Common myeloid progenitor, CD34-positive (primary cell): ENCODE data around the gene JAG2.

Experiments used
- CTCF ChIA-PET: fragments of 350-600 bp; sonication (Branson Sonifier 250); formaldehyde crosslinking; loops from one replicate; lab custom pipeline; 2021; ENCODE audit warnings: antibody characterized with exemption; lab: Charles Lee
- POLR2A ChIA-PET: fragments of 350-600 bp; sonication (Branson Sonifier 250); formaldehyde crosslinking; loops from one replicate; lab custom pipeline; 2021; ENCODE audit warnings: antibody characterized with exemption; lab: Charles Lee
- DNase-seq, 3 donors: peaks; one replicate each; pipeline versions ENCODE4 v3.0.0 to v3.0.0-alpha.2; 2013
- H3K27ac ChIP-seq, 2 experiments: 1 replicate in 1 of 2; 2 replicates in 1 of 2; pipeline ENCODE4 v1.7.0; 2013; ENCODE audit warnings: inconsistent platforms in 2 of 2, low read length in 2 of 2, mild to moderate bottlenecking in 2 of 2, low read depth in 1 of 2, moderate library complexity in 1 of 2; ENCODE audit not compliant: severe bottlenecking in 2 of 2, insufficient read depth in 1 of 2, poor library complexity in 1 of 2
- H3K27me3 ChIP-seq, 5 experiments: replicated peaks in 2 of 5; 1 replicate in 3 of 5; 2 replicates in 2 of 5; pipeline versions ENCODE4 v1.6.1 to v1.7.0; 2013; ENCODE audit warnings: low read length in 4 of 5, mild to moderate bottlenecking in 2 of 5, moderate library complexity in 2 of 5, inconsistent platforms in 1 of 5; ENCODE audit not compliant: insufficient read depth in 5 of 5, control insufficient read depth in 4 of 5
- H3K36me3 ChIP-seq, 4 experiments: 1 replicate in 2 of 4; 2 replicates in 2 of 4; pipeline versions ENCODE4 v1.6.1 to v1.7.0; 2013; ENCODE audit warnings: low read length in 3 of 4, control low read depth in 1 of 4, mild to moderate bottlenecking in 1 of 4; ENCODE audit not compliant: control insufficient read depth in 4 of 4, insufficient read depth in 4 of 4
- H3K4me1 ChIP-seq, 4 experiments: 1 replicate in 3 of 4; 2 replicates in 1 of 4; pipeline versions ENCODE4 v1.6.1 to v1.7.1; 2013; ENCODE audit warnings: low read length in 3 of 4, mild to moderate bottlenecking in 3 of 4, control low read depth in 1 of 4, inconsistent platforms in 1 of 4, moderate library complexity in 1 of 4; ENCODE audit not compliant: control insufficient read depth in 4 of 4, insufficient read depth in 4 of 4; ENCODE audit errors: control extremely low read depth in 1 of 4
- H3K4me3 ChIP-seq, 7 experiments: 1 replicate in 4 of 7; 2 replicates in 3 of 7; pipeline versions ENCODE4 v1.5.1 to v1.7.0; 2013; ENCODE audit warnings: mild to moderate bottlenecking in 7 of 7, low read length in 6 of 7, moderate library complexity in 6 of 7, inconsistent platforms in 2 of 7, low read depth in 2 of 7, control low read depth in 1 of 7; ENCODE audit not compliant: insufficient read depth in 4 of 7, control insufficient read depth in 1 of 7; ENCODE audit errors: extremely low read depth in 1 of 7
- H3K9me3 ChIP-seq, 5 experiments: 1 replicate in 4 of 5; 2 replicates in 1 of 5; pipeline versions ENCODE4 v1.6.1 to v1.7.1; 2013; ENCODE audit warnings: low read length in 4 of 5, mild to moderate bottlenecking in 2 of 5, inconsistent platforms in 1 of 5, low read depth in 1 of 5, moderate library complexity in 1 of 5; ENCODE audit not compliant: control insufficient read depth in 4 of 5, insufficient read depth in 2 of 5; ENCODE audit errors: control extremely low read depth in 1 of 5
- WGBS: methylation state at CpG from one replicate; pipeline ENCODE4 v1.1.5; 2013; ENCODE audit not compliant: insufficient coverage; 5-methylcytosine and 5-hydroxymethylcytosine counted together

JAG2 gene

DNA sequence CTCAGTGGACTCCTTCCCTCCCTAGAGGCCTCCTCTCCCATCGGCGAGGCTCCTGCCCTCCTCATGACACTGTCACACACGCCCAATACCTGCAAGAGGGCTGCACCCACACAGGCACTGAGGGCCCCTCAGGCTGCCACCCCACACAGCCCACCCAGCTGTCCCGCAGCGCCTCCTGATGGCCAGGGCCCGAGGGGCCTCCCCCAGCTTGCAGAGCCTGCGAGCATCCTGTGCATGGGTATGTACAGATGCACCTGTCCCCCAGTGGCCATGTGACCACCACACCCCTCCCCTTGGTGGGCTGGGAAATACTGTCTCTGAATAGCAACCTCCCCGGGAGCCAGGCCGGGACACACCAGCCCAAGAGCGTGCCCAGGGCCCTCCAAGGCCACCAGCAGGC lies 31.5 kb upstream of the JAG2 start:
- Histone ChIP-seq H3K27ac (no peak overlapping the region), H3K9me3 (no peaks in the 10 kb centered on the region), H3K4me1 (peaks cover 0 to 71% (median 59%) of the 10 kb centered on the region in 4 experiments), H3K4me3 (no peak overlapping the region), H3K27me3 (peaks cover 0 to 59% (median 19%) of the 10 kb centered on the region in 5 experiments), H3K36me3 (no peaks in the 10 kb centered on the region)
- DNase-seq: no peak
- CTCF ChIA-PET: interaction anchor here (1.5 to 15.1 kb wide), 4 partner anchors 10 to 91 kb away, joined by 4 to 248 read pairs (median 12); partner anchors contain the start of genes JAG2 and NUDT14
- WGBS: 95% methylated on average over 6 of the region's 10 CpGs
- POLR2A ChIA-PET: no interaction called here

DNA sequence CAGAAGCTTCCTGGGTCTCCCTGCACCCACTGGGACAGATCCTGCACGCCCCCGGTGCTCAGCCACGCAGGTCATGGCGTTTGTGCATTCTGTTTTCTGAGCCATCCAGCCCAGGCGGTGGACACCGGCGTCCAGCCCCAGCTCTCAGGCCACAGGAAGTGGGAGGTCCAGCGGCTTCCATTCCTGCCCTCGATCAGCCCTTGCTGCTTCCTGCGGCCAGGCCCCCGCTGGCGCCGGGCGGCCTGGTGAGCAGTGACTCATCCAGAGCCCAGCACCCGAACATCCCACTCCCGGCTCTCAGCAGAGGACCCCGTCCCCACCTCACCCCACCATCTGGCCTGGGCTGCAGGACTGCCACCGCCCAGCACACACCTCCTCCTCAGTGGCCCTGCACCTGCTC lies 30.5 kb upstream of the JAG2 start:
- POLR2A ChIA-PET: no interaction called here
- Histone ChIP-seq H3K36me3 (no peaks in the 10 kb centered on the region), H3K9me3 (no peaks in the 10 kb centered on the region), H3K27ac (no peak overlapping the region), H3K27me3 (peaks cover 0 to 68% (median 23%) of the 10 kb centered on the region in 5 experiments), H3K4me1 (peaks cover 0 to 69% (median 61%) of the 10 kb centered on the region in 4 experiments), H3K4me3 (no peak overlapping the region)
- WGBS: 35% methylated on average over 13 of the region's 18 CpGs
- DNase-seq: no peak
- CTCF ChIA-PET: interaction anchor here (0.7 to 15.1 kb wide), 5 partner anchors 9 to 92 kb away, joined by 3 to 248 read pairs (median 9); partner anchors contain the start of genes JAG2 and NUDT14

DNA sequence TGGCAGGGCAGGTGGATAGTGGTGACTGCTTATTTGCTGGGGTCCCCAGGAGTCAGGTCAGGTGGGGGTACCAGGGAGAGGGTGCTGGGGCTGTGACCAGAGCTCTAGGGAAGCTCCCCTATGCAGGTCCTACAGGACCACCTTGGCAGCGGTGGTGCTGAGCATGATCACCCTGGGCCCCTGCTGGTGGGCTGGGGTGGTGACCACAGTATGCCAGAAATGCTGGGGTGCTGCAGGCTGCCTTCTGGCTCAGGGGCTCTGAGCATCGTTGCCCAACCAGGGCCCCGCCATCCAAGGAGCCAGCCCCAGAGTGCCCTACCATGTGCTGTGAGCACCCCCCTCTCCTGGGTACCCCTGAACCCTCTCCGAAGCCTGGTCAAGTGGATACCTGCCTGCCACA lies 30.0 kb upstream of the JAG2 start:
- Histone ChIP-seq H3K9me3 (no peaks in the 10 kb centered on the region), H3K4me3 (no peak overlapping the region), H3K36me3 (no peaks in the 10 kb centered on the region), H3K27me3 (peaks cover 0 to 74% (median 26%) of the 10 kb centered on the region in 5 experiments), H3K27ac (no peak overlapping the region), H3K4me1 (peaks cover 0 to 72% (median 66%) of the 10 kb centered on the region in 4 experiments)
- ChIA-PET POLR2A (no interaction called here), CTCF (interaction anchor here (0.7 to 15.1 kb wide), 3 partner anchors 9 to 93 kb away, joined by 3 to 248 read pairs (median 9); partner anchors contain the start of genes JAG2 and NUDT14)
- peak in 1 of 3 donors; percentile 35 for DNase-seq
- 97% methylated on average over 3 of the region's 4 CpGs for WGBS

DNA sequence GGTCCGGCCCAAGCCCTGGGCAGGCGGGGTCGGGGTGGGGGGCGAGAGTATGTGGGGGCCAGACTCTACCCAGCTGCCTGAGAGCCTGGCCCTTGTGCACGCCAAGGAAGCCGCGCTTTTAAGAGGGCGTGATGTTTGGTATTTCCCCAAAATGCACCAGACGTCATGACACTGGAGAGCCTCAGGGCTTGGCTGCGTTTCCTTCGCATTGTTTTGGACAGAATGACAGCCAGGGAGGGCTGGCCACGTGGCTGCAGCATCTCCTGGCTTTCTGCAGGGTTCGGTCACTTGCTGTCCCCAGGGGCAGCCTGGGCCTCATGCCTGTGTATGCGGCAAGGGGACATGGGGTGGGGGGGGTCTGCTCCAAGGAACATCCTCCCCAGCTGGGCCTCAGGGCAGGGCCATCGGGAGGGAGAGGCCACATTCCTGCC lies 28.6 kb upstream of the JAG2 start:
- POLR2A ChIA-PET: interaction anchor here (2.1 kb wide), 1 partner anchor 15 kb away, joined by 7 read pairs; the partner anchor contains the start of gene NUDT14
- no peaks in the 10 kb centered on the region for H3K36me3 ChIP-seq
- H3K4me1 ChIP-seq: peaks cover 0 to 71% (median 67%) of the 10 kb centered on the region in 4 experiments
- H3K27me3 ChIP-seq: peaks cover 0 to 77% (median 26%) of the 10 kb centered on the region in 5 experiments
- H3K27ac ChIP-seq: no peak overlapping the region
- CTCF ChIA-PET: interaction anchor here (1.3 to 15.1 kb wide), 2 partner anchors 10 to 20 kb away, joined by 3 to 248 read pairs; partner anchors contain the start of genes JAG2 and NUDT14
- H3K4me3 ChIP-seq: peak overlapping the region in 1 of 7 experiments; percentile 4
- WGBS: 4% methylated on average over 12 of the region's 15 CpGs
- no peaks in the 10 kb centered on the region for H3K9me3 ChIP-seq
- peak; percentile 34 to 76 (median 75) for DNase-seq

DNA sequence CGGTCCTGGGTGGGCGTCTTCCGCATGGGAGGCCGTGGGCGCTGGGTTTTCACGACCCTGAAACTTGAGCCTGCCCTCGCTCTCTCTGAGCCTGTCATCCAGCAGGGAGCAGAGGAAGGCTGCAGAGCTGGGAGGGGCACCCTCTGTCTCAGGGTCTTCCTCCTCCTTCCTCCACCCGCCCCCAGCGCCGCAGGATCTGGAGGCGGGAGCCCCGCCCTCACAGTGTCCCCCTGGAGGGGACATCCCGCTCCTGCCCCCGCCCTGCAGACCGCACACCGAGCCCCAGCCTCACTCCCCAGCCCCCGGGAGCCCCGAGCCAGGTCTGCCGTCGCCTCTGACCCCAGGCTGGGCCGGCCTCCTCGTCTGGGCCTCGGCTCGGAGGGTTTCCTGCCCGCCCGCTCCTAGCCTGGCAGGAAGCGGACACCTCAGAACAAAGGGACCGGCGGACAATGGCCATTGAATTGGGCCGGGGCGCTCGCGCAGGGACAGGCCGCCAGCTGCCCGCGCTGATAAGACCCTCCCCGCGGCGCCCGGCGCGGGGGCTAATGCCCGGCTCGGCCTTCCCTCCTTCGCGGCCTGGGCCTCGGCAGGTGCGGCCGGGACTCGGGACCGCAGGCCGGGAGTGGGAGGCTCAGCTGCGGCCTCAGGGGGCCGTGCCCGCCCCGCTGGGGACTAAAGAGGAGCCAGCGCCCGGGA lies 27.8 kb upstream of the JAG2 start:
- H3K27me3 ChIP-seq: peaks cover 0 to 77% (median 26%) of the 10 kb centered on the region in 5 experiments
- no peaks in the 10 kb centered on the region for H3K9me3 ChIP-seq
- CTCF ChIA-PET: interaction anchor here (0.9 to 15.1 kb wide), 3 partner anchors 10 to 32 kb away, joined by 3 to 248 read pairs (median 3); partner anchors contain the start of genes JAG2 and NUDT14
- no peak for DNase-seq
- 2% methylated on average over 49 of the region's 58 CpGs for WGBS
- H3K36me3 ChIP-seq: no peaks in the 10 kb centered on the region
- peak overlapping the region in 3 of 7 experiments; percentile 43 to 55 (median 45) for H3K4me3 ChIP-seq
- peaks cover 0 to 62% (median 59%) of the 10 kb centered on the region in 4 experiments for H3K4me1 ChIP-seq
- POLR2A ChIA-PET: interaction anchor here (0.8 to 2.1 kb wide), 5 partner anchors 9 to 105 kb away, joined by 3 to 7 read pairs (median 4); partner anchors contain the start of genes BRF1 and NUDT14
- H3K27ac ChIP-seq: no peak overlapping the region

DNA sequence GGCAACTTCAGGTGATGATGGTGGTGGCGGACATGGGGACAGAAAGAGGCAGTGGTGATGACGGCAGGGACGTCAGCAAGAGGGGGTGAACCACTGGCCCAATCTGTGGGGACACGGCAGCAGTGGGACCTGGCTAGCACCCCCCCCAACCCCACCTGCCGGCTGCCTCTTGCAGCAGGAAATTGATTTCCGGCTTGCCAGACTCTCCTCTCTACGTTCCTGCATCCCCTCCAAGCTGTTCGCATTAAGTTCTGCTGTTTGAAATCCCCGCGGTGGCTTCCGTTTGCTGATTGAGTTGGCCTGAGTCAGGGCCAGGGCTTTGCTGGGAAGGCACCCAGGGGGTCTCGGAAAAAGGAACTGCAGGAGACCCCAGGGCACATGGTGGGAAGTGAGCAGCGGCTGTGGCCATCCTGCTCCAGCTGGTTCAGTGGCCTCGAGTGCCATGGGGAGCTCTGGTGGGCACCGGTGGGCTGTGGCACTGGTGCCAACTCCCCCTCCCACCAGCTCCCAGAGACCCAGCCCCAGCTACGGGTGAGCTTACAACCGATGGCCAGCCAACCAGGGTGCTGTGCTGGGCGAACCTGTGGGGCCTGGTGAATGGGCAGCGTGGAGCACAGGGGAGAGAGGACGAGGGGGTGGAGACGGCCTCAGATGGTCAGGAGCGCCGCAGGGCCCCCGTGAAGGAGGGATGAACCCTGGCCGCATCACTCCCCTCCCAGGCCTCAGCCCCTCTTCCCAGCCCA lies 27.1 kb upstream of the JAG2 start:
- no peak overlapping the region for H3K27ac ChIP-seq
- peak overlapping the region in 3 of 7 experiments; percentile 43 to 55 (median 45) for H3K4me3 ChIP-seq
- peak in 2 of 3 donors; percentile 55 to 60 for DNase-seq
- H3K36me3 ChIP-seq: no peaks in the 10 kb centered on the region
- ChIA-PET POLR2A (interaction anchor here (0.8 to 2.1 kb wide), 5 partner anchors 10 to 105 kb away, joined by 3 to 7 read pairs (median 4); partner anchors contain the start of genes BRF1 and NUDT14), CTCF (interaction anchor here (0.9 to 15.1 kb wide), 4 partner anchors 11 to 99 kb away, joined by 3 to 248 read pairs (median 3); partner anchors contain the start of genes JAG2 and NUDT14)
- no peaks in the 10 kb centered on the region for H3K9me3 ChIP-seq
- 9% methylated on average over 17 of the region's 25 CpGs for WGBS
- peaks cover 0 to 55% (median 52%) of the 10 kb centered on the region in 4 experiments for H3K4me1 ChIP-seq
- peaks cover 0 to 75% (median 26%) of the 10 kb centered on the region in 5 experiments for H3K27me3 ChIP-seq
